Upper lobe of right lung (tissue), 1 donor: ENCODE data around the gene NDUFV1. TPM values are rescaled to one million over a fixed set of nuclear protein-coding genes. Genes with fewer than 3 reads are reported as not detected.
A peak's percentile ranks its signal among the peaks of the same experiment; 100 is the strongest.

ENCODE experiments used
- ATAC-seq: fragments of 200-7000 bp; cut with Tn5 transposase; one replicate; pipeline ENCODE4 v1.9.1; 2020; ENCODE audit warnings: mild to moderate bottlenecking, moderate library complexity
- DNase-seq: peaks from one replicate; pipeline ENCODE4 v3.0.0-alpha.2; 2020
- H3K27ac ChIP-seq: fragments of 200-600 bp; one replicate; pipeline ENCODE4 v1.8.0; 2022
- H3K27me3 ChIP-seq: fragments of 200-600 bp; one replicate; pipeline ENCODE4 v1.8.0; 2022; ENCODE audit warnings: mild to moderate bottlenecking
- H3K36me3 ChIP-seq: fragments of 200-600 bp; one replicate; pipeline ENCODE4 v1.8.0; 2022
- H3K4me1 ChIP-seq: fragments of 200-600 bp; one replicate; pipeline ENCODE4 v1.8.0; 2022
- H3K4me3 ChIP-seq: fragments of 200-600 bp; one replicate; pipeline ENCODE4 v1.8.0; 2022; ENCODE audit warnings: mild to moderate bottlenecking
- H3K9me3 ChIP-seq: fragments of 200-600 bp; one replicate; pipeline ENCODE4 v1.8.0; 2022
- intact Hi-C: fragments of 100-400 bp; cut with DNase I; formaldehyde crosslinking; loops from one replicate; pipeline ENCODE4 v1.11.0; 2022
- total RNA-seq: library from RNA; stranded (reverse); fragmentation: NEBNext Ultra II Directional; extraction: Animal tissue kit (Norgen Biotek cat#: 25700); gene quantifications from one replicate; pipeline ENCODE4 v1.2.1, GENCODE V29; 2021
- TF ChIP-seq, protein P1 (sequence below): fragments of 200-600 bp; IDR thresholded peaks from one replicate; pipeline ENCODE4 v1.8.0; 2022; ENCODE audit warnings: antibody characterized with exemption
- donor health status: DM: no; HTN: yes; CAD: no; lungs with severe emphysema.

NDUFV1 gene
- total RNA-seq, 1 donor from 2014 or later, result 141 TPM

GRCh38 chr11:67576735-67577475, 29.8 kb upstream of the NDUFV1 start:
- intact Hi-C loops, result no loop called here
- DNase-seq, result no peak
- TF ChIP-seq, protein P1, sequence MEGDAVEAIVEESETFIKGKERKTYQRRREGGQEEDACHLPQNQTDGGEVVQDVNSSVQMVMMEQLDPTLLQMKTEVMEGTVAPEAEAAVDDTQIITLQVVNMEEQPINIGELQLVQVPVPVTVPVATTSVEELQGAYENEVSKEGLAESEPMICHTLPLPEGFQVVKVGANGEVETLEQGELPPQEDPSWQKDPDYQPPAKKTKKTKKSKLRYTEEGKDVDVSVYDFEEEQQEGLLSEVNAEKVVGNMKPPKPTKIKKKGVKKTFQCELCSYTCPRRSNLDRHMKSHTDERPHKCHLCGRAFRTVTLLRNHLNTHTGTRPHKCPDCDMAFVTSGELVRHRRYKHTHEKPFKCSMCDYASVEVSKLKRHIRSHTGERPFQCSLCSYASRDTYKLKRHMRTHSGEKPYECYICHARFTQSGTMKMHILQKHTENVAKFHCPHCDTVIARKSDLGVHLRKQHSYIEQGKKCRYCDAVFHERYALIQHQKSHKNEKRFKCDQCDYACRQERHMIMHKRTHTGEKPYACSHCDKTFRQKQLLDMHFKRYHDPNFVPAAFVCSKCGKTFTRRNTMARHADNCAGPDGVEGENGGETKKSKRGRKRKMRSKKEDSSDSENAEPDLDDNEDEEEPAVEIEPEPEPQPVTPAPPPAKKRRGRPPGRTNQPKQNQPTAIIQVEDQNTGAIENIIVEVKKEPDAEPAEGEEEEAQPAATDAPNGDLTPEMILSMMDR, result no peak
- H3K27ac ChIP-seq, result no peak overlapping the region
- peak; percentile 33 for ATAC-seq
- H3K9me3 ChIP-seq, result no peaks in the 10 kb centered on the region
- no peak overlapping the region for H3K4me3 ChIP-seq
- peaks cover 3% of the 10 kb centered on the region for H3K4me1 ChIP-seq
- no peaks in the 10 kb centered on the region for H3K27me3 ChIP-seq
- no peaks in the 10 kb centered on the region for H3K36me3 ChIP-seq

GRCh38 chr11:67577951-67578350, 28.8 kb upstream of the NDUFV1 start:
- Histone ChIP-seq H3K9me3 (no peaks in the 10 kb centered on the region), H3K36me3 (no peaks in the 10 kb centered on the region), H3K4me1 (peaks cover 13% of the 10 kb centered on the region), H3K27ac (no peak overlapping the region), H3K4me3 (no peak overlapping the region), H3K27me3 (no peaks in the 10 kb centered on the region)
- intact Hi-C loops, result no loop called here
- TF ChIP-seq, protein P1, result no peak
- ATAC-seq (no peak), DNase-seq (no peak)

DNA sequence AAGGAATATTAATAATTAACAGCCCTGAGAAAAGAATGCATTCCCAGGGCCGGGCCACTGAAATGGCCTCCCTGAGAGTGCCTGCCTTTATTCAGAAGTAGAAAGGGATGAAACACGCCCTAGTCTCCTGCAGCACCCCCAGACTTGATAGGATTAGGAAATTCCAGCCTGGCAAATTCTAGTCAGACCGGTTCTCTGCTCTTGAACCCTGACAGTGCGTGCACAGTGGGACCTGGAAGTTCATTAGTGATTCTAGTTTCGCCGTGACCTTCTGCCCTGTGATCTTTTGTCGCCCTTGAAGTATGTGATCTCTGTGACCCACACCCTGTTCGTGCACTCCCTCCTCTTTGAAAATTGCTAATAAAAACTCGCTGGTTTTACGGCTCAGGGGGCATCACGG, 25.3 kb upstream of the NDUFV1 start:
- H3K27me3 ChIP-seq, result no peaks in the 10 kb centered on the region
- ATAC-seq (no peak), DNase-seq (no peak)
- peaks cover 10% of the 10 kb centered on the region for H3K36me3 ChIP-seq
- intact Hi-C loops, result no loop called here
- H3K4me1 ChIP-seq, result peaks cover 18% of the 10 kb centered on the region
- no peaks in the 10 kb centered on the region for H3K9me3 ChIP-seq
- no peak overlapping the region for H3K4me3 ChIP-seq
- TF ChIP-seq, protein P1, result no peak
- peak overlapping the region; percentile 99 for H3K27ac ChIP-seq

GRCh38 chr11:67582011-67582410, 24.7 kb upstream of the NDUFV1 start:
- Histone ChIP-seq H3K27ac (peak overlapping the region; percentile 99), H3K27me3 (no peaks in the 10 kb centered on the region), H3K4me1 (peaks cover 18% of the 10 kb centered on the region), H3K9me3 (no peaks in the 10 kb centered on the region), H3K36me3 (peaks cover 14% of the 10 kb centered on the region), H3K4me3 (no peak overlapping the region)
- TF ChIP-seq, protein P1, result no peak
- no peak for DNase-seq
- ATAC-seq, result no peak
- intact Hi-C loops, result no loop called here

GRCh38 chr11:67583247-67584204, 23.2 kb upstream of the NDUFV1 start, which contains the start of gene GSTP1:
TSS of gene GSTP1 (plus strand) at chr11:67583812. CDS start at chr11:67583844, 32 bp downstream.
- Histone ChIP-seq H3K4me3 (peak within 1 kb of the TSS; percentile 92), H3K36me3 (peaks cover 17% of the 10 kb centered on the region), H3K27me3 (no peaks in the 10 kb centered on the region), H3K27ac (peak within 1 kb of the TSS; percentile 99), H3K9me3 (no peaks in the 10 kb centered on the region), H3K4me1 (peaks cover 18% of the 10 kb centered on the region)
- DNase-seq (peak; percentile 96), ATAC-seq (peak; percentile 91)
- intact Hi-C loops, result no loop called here
- TF ChIP-seq, protein P1, result peak; percentile 82
